Measurements from ENCODE around the gene GLIS1.
A peak's percentile ranks its signal among the peaks of the same experiment; 100 is the strongest.

The GLIS1 gene

GRCh38 chr1:53606197-53606596 lies 132.8 kb downstream of the GLIS1 start:
- DNase-seq = no peak

DNA sequence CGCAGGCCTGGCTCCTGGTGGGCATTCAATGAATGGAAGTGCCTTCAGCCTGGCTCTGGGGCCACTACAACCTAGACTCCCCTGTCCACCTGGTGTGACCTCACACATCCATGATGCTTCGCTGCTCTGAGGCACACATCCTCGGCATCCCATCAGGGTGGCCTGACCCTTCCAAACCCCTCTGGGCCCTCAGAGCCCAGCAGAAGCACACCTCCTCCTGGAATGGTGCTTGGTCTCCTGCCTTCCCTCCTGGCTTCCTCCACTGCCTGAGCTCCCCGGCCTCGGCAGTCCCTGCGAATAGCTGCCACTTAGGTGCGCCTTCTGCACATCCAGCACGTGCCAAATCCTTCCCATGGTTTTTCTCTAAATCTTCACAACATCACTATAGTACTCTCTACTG lies 133.8 kb downstream of the GLIS1 start:
- DNase-seq = no peak

- no peak for DNase-seq
These were observed 134.6 kb downstream of the GLIS1 start for GRCh38 chr1:53604291-53604919.

GRCh38 chr1:53603431-53603830 lies 135.5 kb downstream of the GLIS1 start:
- no peak for DNase-seq

DNA sequence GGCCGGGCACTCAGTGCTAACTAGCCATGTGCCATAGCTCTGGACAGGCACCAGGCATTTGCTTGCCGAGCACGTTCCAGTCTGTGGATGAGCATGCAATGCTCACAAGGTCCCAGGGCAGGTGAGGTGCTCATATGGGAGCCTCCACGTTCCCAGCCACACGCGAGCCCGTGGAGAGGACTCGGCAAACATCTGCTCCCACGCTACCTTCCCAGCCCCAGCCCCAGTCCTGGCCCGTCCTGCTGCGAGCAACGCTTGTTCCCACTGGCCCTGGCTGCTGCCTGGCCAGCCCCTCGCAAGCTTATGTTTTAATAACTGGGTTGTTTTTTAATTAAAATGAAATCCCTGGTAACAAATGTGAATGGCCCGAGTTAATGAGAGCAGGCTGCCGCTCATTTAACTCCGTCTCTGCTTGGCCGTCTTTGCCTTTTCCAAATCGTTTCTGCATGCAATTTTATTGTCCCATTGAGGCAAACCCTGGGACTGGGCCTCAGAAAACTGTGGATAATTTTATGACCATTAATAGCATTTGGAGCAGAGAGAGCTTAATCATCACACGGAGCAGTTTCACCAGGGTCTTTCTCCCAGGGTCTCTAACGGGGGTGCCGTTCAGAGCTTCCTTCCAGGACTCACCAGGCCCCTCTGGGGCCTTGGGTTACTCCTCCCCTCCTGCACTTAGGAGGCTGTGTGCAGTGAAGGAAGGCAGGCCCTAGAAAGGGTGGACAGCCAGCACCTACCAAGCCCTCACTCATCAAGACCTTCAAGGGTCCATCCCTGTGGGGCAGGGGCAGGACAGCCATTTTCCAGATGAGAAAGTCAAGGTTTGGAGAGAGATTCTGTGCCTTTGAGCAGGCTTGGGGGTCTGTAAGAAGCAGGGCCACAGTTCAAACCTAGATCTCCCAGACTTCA lies 136.8 kb downstream of the GLIS1 start:
- no peak for DNase-seq

DNA sequence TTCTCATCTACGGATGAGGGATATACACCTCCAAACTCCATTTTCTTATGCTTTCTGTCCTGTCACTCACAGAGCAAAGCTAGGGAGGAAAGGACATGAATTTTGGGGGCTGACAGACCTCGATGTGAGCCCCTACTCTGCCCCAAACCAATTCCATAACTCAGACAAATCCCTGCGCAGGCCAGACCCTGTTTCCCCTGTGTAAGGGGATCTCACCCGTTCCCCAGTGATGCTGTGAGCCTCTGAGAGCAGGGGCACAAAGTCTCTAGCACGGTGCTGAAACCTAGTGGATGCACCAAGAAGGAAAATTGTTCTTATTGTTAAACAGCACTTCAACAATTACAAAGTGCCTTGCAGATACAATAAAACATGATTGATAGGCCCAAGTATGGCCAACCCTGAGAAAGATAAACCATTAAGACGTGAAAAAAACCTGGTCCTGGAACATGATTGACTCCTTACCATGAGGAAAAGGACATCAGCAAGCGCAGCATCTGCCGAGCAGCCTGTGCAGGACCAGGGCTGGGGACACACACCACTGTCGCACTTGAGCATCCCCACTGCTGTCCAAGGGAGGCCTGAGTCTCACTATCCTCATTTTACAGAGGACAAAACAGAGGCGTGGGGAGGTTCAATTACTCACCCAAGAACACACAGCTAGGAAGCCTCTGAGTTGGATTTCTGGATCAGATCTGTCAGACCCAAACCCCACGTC lies 137.8 kb downstream of the GLIS1 start:
- no peak for DNase-seq

GRCh38 chr1:53600561-53600960 lies 138.4 kb downstream of the GLIS1 start:
- DNase-seq = no peak

- no peak for DNase-seq
These were observed 139.0 kb downstream of the GLIS1 start for GRCh38 chr1:53600001-53600400.

DNA sequence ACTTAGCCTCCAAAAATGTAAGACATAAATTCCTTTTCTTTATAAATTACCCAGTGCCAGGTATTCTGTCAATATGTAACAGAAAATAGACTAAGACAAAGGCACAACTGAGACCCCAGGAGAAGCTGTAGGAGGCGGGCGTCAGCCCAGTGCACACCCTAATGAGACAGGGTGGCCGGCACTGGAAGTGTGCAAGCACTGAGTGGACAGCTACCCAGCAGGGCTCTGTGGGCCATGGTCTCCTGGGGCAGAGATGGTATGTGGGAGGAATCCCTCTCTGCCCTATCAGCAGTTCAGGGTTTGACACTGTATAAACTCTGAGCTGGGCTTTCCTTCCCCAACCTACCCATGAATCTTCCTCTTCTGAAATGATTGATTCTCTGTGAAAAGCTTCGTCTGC lies 139.5 kb downstream of the GLIS1 start:
- DNase-seq = no peak

- DNase-seq = no peak
These were observed 140.0 kb downstream of the GLIS1 start for GRCh38 chr1:53598966-53599365.

- no peak for DNase-seq
These were observed 143.1 kb downstream of the GLIS1 start for GRCh38 chr1:53595906-53596305.

DNA sequence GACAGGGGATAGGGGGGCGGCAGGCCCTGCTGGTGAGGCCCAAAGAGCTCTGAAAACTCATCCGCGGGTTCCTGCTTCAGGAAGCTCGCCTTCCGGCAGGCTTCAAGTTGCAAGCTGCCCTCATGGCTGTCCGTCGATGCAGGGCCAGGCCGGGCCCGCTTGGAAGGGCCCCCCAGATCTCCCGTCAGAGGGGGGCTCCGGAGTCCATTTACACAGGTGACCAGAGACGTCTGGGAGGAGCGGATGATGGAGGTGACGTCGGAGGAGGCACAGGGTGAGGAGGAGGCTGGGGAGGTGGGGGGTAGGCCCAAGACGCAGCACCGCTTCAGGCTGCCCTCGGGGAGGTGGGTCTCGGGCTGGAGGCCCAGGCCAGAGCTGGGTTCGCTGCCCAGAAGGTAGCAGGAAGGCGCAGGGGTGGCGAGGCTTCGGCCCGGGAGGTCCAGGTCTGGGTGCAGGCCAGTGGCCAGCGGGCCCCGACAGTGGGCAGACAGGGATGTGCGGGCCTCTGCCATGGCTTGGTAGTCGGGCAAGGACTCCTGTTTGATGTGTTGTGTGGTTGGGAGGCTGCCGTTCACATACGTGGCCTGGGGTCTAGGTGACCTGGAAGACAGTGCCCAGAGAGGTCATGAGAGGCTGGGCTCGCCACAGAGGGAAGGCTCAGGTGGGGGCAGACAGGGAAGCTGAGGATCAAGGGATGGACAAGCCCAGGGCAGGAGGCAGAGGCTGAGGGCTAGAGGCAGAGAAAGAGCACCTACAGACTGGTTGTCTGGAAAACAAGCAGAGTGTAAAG lies 144.4 kb downstream of the GLIS1 start:
- no peak for DNase-seq

GRCh38 chr1:53593758-53594380 lies 145.1 kb downstream of the GLIS1 start:
- peak; percentile 41 for DNase-seq

GRCh38 chr1:53592985-53593757 lies 145.8 kb downstream of the GLIS1 start:
- DNase-seq = no peak

DNA sequence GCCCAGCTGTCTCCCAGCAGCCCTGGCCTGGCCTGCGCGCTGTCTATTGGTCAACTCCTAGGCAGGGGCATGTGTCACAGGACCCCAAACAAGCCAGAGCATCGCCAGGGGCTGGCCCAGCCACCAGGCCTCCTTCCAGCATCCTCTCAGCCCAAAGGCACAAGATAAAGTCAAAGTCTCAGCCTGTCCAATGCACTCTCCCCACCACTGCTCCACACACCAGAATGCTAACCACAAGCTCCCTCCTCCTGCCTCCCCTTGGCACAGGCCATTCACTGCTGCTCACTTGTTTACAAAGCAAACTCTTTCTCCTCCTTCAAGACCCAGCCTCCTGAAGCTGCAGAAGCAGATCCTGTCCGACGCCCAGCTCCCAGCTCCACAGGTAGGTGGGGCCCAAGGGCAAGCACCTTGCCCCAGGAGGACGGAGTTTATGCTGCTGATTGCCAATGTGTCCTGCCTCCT lies 146.4 kb downstream of the GLIS1 start:
- DNase-seq = no peak

GRCh38 chr1:53591924-53592323 lies 147.0 kb downstream of the GLIS1 start:
- no peak for DNase-seq

DNA sequence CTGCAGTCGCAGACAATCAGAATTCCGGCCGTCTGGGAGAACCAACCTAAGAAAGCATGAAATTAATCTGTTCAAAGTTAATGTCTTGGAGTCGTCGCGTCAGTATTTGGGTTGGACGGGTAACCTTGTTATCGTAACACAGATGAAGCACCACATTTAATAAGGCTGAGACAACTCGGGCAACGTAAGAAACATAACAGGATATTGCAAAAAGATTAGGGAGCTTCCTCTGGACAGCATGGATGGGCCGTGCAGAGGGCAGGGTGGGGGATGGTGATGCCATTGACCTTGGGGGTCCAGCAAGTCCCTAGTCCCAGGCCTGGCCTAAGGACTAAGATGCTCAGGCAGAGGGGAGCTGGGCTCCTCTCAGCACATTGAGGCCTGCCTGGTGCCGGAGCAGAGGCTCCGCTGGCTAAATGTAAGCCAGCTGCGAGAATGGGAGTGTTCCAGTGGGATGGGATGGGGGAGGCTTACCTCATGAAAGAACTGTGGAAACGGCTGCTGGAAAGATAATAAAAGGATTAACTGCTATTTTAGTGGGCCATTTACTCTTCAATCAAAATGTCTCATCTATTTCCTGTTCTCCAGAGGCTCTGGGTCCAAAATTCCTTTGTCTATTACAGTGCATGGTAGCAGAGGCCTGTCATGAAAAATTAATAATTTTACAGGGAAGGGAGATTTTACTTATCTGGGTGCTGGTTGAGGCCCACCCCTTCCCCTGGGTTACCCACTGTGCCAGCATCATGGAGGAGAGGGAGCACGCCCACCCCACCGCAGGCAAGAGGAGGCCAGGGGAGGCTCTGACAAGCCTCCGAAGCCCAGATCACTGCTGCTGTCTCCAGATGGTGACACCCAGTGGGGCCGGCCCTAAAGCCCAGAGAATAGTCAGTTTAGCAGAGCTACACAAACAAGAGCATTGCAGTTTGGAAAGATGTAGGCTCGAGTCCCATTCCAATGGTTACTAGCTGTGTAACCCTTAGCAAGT lies 148.1 kb downstream of the GLIS1 start:
- no peak for DNase-seq

- no peak for DNase-seq
These were observed 148.9 kb downstream of the GLIS1 start for GRCh38 chr1:53590104-53590503.

DNA sequence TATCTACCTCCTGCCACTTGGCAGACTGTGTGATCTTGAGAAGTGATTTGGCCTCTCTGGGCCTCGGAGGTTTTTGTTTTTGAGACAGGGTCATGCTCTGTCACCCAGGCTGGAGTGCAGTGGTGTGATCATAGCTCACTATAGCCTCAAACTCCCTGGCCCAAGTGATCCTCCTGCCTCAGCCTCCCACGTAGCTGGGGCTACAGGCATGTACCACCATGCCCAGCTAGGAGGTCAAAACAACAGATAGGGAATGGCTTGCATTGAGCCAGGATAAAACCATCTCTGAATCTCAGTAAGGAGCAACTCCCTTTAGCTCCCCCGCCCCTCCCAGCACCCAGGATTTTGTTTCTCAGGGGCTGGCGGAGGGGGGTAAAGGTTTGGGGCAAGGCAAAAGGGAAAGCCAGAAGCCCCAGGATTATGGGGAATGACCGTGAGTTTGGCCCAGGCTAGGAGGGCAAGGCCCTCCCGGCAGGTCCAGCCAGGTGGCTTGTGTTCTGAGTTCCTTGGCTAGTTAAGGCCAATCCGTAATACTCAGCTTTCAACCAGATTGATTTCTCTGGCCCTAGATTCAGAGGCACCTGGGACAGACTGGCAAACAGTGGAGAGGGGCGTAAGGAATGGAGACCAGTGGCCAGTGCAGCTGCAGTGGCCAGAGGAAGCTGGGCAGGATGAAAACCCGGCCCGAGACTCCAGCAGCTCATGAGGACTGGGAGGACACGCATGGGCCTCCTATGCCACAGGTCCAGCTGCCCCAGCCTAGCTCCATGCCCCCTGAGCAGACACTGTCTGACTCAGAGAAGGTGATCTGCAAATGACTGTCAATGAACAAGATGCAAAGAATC lies 149.7 kb downstream of the GLIS1 start:
- DNase-seq = no peak
